Endothelial cell of umbilical vein (primary cell): ENCODE results near the gene MANF. TPM values are rescaled to one million over a fixed set of nuclear protein-coding genes. Genes with fewer than 3 reads are reported as not detected.

Experiments used
- BruUV-seq: library from RNA; stranded (reverse); fragments of 400-500 nt; replicated peaks from 2 replicates; lab custom pipeline; 2021; lab: Mats Ljungman, UMichigan
- CTCF ChIA-PET: fragments of 300-600, 350-600 bp; sonication (Branson Sonifier 250); formaldehyde crosslinking; loops from one replicate; lab custom pipeline; 2021; ENCODE audit warnings: antibody characterized with exemption, inconsistent platforms; lab: Charles Lee
- POLR2A ChIA-PET: fragments of 300-600, 350-600 bp; sonication (Branson Sonifier 250); formaldehyde crosslinking; loops from one replicate; lab custom pipeline; 2021; ENCODE audit warnings: antibody characterized with exemption, inconsistent platforms; lab: Charles Lee
- DNase-seq: peaks from one replicate; pipeline ENCODE4 v3.0.0-alpha.2; 2011; ENCODE audit warnings: low read depth, low spot score
- FAIRE-seq: peaks from 2 replicates; lab custom pipeline; 2011; peaks lifted over from hg19 to GRCh38; lab: Jason Lieb, UNC
- H2AFZ ChIP-seq: 2 replicates; pipeline ENCODE4 v1.6.0; 2012; ENCODE audit warnings: low read depth, low read length, control low read depth, inconsistent platforms
- H3K27ac ChIP-seq: 2 replicates; pipeline ENCODE4 v1.5.1; 2011; ENCODE audit warnings: low read depth, mild to moderate bottlenecking, control low read depth, low read length, moderate library complexity; ENCODE audit not compliant: insufficient read depth
- H3K27me3 ChIP-seq, 2 experiments: 2 replicates each; pipeline versions ENCODE4 v1.6.0 to v1.6.1; 2011; ENCODE audit warnings: low read length in 2 of 2, mixed read lengths in 1 of 2; ENCODE audit not compliant: control insufficient read depth in 2 of 2, insufficient read depth in 2 of 2
- H3K36me3 ChIP-seq, 2 experiments: 2 replicates in 1 of 2; 3 replicates in 1 of 2; pipeline ENCODE4 v1.5.1; 2011; ENCODE audit warnings: low read length in 2 of 2, mild to moderate bottlenecking in 1 of 2, moderate library complexity in 1 of 2; ENCODE audit not compliant: control insufficient read depth in 2 of 2, insufficient read depth in 2 of 2; ENCODE audit errors: extremely low read depth in 1 of 2
- H3K4me1 ChIP-seq: 3 replicates; pipeline ENCODE4 v1.5.1; 2011; ENCODE audit warnings: mild to moderate bottlenecking, low read length; ENCODE audit not compliant: control insufficient read depth, insufficient read depth; ENCODE audit errors: extremely low read depth
- H3K4me2 ChIP-seq: 2 replicates; pipeline ENCODE4 v1.6.1; 2011; ENCODE audit warnings: low read length, control low read depth, mixed read lengths; ENCODE audit not compliant: insufficient read depth
- H3K4me3 ChIP-seq, 3 experiments: fragments of 200-600 bp in 1 of 3; sonication (generic), shearing (Covaris generic) in 1 of 3; replicated peaks in 1 of 3; 2 replicates each; pipeline ENCODE4 v1.5.1; 2011 to 2016; ENCODE audit warnings: control low read depth in 3 of 3, low read length in 3 of 3, mild to moderate bottlenecking in 2 of 3, inconsistent platforms in 1 of 3, low read depth in 1 of 3, moderate library complexity in 1 of 3; ENCODE audit not compliant: insufficient read depth in 1 of 3
- H3K79me2 ChIP-seq: 2 replicates; pipeline ENCODE4 v1.6.0; 2012; ENCODE audit warnings: low read length, inconsistent platforms; ENCODE audit not compliant: control insufficient read depth, insufficient read depth
- H3K9ac ChIP-seq: replicated peaks from 2 replicates; pipeline ENCODE3; 2011; ENCODE audit warnings: low read length, control low read depth; ENCODE audit not compliant: insufficient read depth; ENCODE audit errors: extremely low read depth
- H3K9me1 ChIP-seq: replicated peaks from 3 replicates; pipeline ENCODE4 v1.6.0; 2011; ENCODE audit warnings: mild to moderate bottlenecking, low read length; ENCODE audit not compliant: control insufficient read depth, insufficient read depth; ENCODE audit errors: extremely low read depth
- H3K9me3 ChIP-seq: replicated peaks from 2 replicates; pipeline ENCODE4 v1.5.1; 2012; ENCODE audit warnings: low read length, inconsistent platforms; ENCODE audit not compliant: control insufficient read depth, insufficient read depth
- H4K20me1 ChIP-seq: replicated peaks from 2 replicates; pipeline ENCODE3; 2011; ENCODE audit warnings: mild to moderate bottlenecking, low read length; ENCODE audit not compliant: control insufficient read depth, insufficient read depth; ENCODE audit errors: extremely low read depth
- FOS ChIP-seq: IDR thresholded peaks from 2 replicates; pipeline ENCODE4 v1.6.1; 2011; ENCODE audit warnings: mild to moderate bottlenecking, low read length, moderate library complexity, borderline replicate concordance; ENCODE audit not compliant: insufficient read depth
- GATA2 ChIP-seq: IDR thresholded peaks from 2 replicates; pipeline ENCODE4 v1.7.0; 2011; ENCODE audit warnings: low read depth, mild to moderate bottlenecking, moderate library complexity, mixed read lengths, low read length; ENCODE audit not compliant: insufficient read length, insufficient read depth
- JUN ChIP-seq: IDR thresholded peaks from 2 replicates; pipeline ENCODE4 v1.6.1; 2011; ENCODE audit warnings: borderline replicate concordance, low read depth; ENCODE audit not compliant: insufficient read length, insufficient read depth
- MAX ChIP-seq: IDR thresholded peaks from 2 replicates; pipeline ENCODE4 v1.6.1; 2011; ENCODE audit not compliant: insufficient read depth, insufficient read length
- MYC ChIP-seq: IDR thresholded peaks from one replicate; pipeline ENCODE4 v1.6.1; 2011; ENCODE audit warnings: mild to moderate bottlenecking, low read depth, low read length
- POLR2AphosphoS5 ChIP-seq: IDR thresholded peaks from 2 replicates; pipeline ENCODE4 v1.6.1; 2012; ENCODE audit warnings: low read depth, mild to moderate bottlenecking, control low read depth, low read length, moderate library complexity; ENCODE audit not compliant: insufficient read depth
- dilution Hi-C: fragments of 300-500 bp; cut with MboI; formaldehyde crosslinking; loops from one replicate; pipeline ENCODE4 v1.15.0; 2019; ENCODE audit warnings: low sequenced_read_pairs; ENCODE audit not compliant: extremely low pct_ligation_motif_present
- intact Hi-C: fragments of 100-400 bp; cut with micrococcal nuclease; formaldehyde crosslinking; loops from one replicate; pipeline ENCODE4 v1.10.0; 2022
- polyA plus RNA-seq, 4 experiments: library from polyadenylated mRNA; depleted of rRNA in 3 of 4; stranded (reverse) in 3 of 4; unstranded in 1 of 4; fragments of >200 nt; gene quantifications; 2 replicates each; pipeline versions ENCODE4 v1.2.1 to v1.2.3, GENCODE V29; 2011 to 2012; ENCODE audit warnings: missing spikeins in 1 of 4
- total RNA-seq: library from RNA; stranded (reverse); gene quantifications from 2 replicates; pipeline ENCODE4 v1.2.3, GENCODE V29; 2021
- TF ChIP-seq, protein P1 (sequence below), 2 donors: IDR thresholded peaks; 1 replicate in 1 of 2; 2 replicates in 1 of 2; pipeline ENCODE4 v1.5.1; 2011; ENCODE audit warnings: low read length in 2 of 2, mild to moderate bottlenecking in 2 of 2, moderate library complexity in 2 of 2, control low read depth in 1 of 2, inconsistent platforms in 1 of 2, low read depth in 1 of 2; ENCODE audit not compliant: insufficient read depth in 1 of 2; ENCODE audit errors: extremely low read depth in 1 of 2

MANF gene
- total and polyA plus RNA-seq, 2 donors (not counting 3 experiments of a cell fraction or from before 2014, with no cell fraction given): 100 to 248 TPM

GRCh38 chr3:51398595-51399310 is 13.7 kb downstream of the MANF start:
- Histone ChIP-seq H3K9me3 (no peaks in the 10 kb centered on the region), H3K4me2 (no peak overlapping the region), H2AFZ (no peak overlapping the region), H4K20me1 (no peaks in the 10 kb centered on the region), H3K27ac (no peak overlapping the region), H3K4me3 (no peak overlapping the region), H3K9me1 (no peaks in the 10 kb centered on the region), H3K79me2 (peaks cover 32% of the 10 kb centered on the region), H3K27me3 (no peaks in the 10 kb centered on the region), H3K4me1 (peaks cover 16% of the 10 kb centered on the region), H3K36me3 (peaks cover 12 to 20% of the 10 kb centered on the region in 2 experiments), H3K9ac (no peak overlapping the region)
- CTCF ChIA-PET: interaction anchor here (0.7 to 1.6 kb wide), 3 partner anchors 9 to 284 kb away, joined by 3 read pairs; no protein-coding TSS in a partner anchor
- DNase-seq (no peak), FAIRE-seq (peak; percentile 63)
- intact Hi-C loops (no loop called here), dilution Hi-C loops (no loop called here)
- POLR2A ChIA-PET: no interaction called here
- no TSS peak for BruUV-seq
- no peak for TF ChIP-seq JUN
- TF ChIP-seq GATA2: no peak
- TF ChIP-seq POLR2AphosphoS5: peak; percentile 14
- no peak for TF ChIP-seq MYC
- TF ChIP-seq, protein P1, sequence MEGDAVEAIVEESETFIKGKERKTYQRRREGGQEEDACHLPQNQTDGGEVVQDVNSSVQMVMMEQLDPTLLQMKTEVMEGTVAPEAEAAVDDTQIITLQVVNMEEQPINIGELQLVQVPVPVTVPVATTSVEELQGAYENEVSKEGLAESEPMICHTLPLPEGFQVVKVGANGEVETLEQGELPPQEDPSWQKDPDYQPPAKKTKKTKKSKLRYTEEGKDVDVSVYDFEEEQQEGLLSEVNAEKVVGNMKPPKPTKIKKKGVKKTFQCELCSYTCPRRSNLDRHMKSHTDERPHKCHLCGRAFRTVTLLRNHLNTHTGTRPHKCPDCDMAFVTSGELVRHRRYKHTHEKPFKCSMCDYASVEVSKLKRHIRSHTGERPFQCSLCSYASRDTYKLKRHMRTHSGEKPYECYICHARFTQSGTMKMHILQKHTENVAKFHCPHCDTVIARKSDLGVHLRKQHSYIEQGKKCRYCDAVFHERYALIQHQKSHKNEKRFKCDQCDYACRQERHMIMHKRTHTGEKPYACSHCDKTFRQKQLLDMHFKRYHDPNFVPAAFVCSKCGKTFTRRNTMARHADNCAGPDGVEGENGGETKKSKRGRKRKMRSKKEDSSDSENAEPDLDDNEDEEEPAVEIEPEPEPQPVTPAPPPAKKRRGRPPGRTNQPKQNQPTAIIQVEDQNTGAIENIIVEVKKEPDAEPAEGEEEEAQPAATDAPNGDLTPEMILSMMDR (IDR thresholded peaks at IDR 0.05; ENCODE audit: extremely low read depth in 1 of 2, insufficient read depth in 1 of 2, low read depth in 1 of 2, low read length in 2 of 2): no peak
- TF ChIP-seq MAX: no peak
- TF ChIP-seq FOS: no peak
